WTC11 (cell line): ENCODE measurements around the gene AGAP3. TPM values are rescaled to one million over a fixed set of nuclear protein-coding genes. Genes with fewer than 3 reads are reported as not detected.

Experiments used
- ATAC-seq: fragments of 200-7000 bp; cut with Tn5 transposase; 2 replicates; pipeline ENCODE4 v1.10.0; 2021; ENCODE audit warnings: mild to moderate bottlenecking, moderate library complexity
- CTCF ChIA-PET: fragments of 300-600 bp; sonication (Branson Sonifier 250); formaldehyde crosslinking; loops from one replicate; lab custom pipeline; 2021; ENCODE audit warnings: antibody characterized with exemption; lab: Charles Lee
- POLR2A ChIA-PET: fragments of 350-600 bp; sonication (Branson Sonifier 250); formaldehyde crosslinking; loops from one replicate; lab custom pipeline; 2021; ENCODE audit warnings: antibody characterized with exemption; lab: Charles Lee
- DNase-seq: peaks from one replicate; pipeline ENCODE4 v3.0.0; 2021; ENCODE audit warnings: low spot score
- H3K27ac Mint-ChIP-seq: 2 replicates; pipeline ENCODE4 v1.8.0; 2021; ENCODE audit warnings: mixed read lengths
- H3K27me3 Mint-ChIP-seq: 2 replicates; pipeline ENCODE4 v1.8.0; 2021; ENCODE audit warnings: low read depth, mild to moderate bottlenecking, moderate library complexity, mixed read lengths
- H3K36me3 Mint-ChIP-seq: 2 replicates; pipeline ENCODE4 v1.8.0; 2021; ENCODE audit warnings: mixed read lengths
- H3K4me1 Mint-ChIP-seq: 2 replicates; pipeline ENCODE4 v1.8.0; 2022; ENCODE audit warnings: mixed read lengths
- H3K4me3 Mint-ChIP-seq: 2 replicates; pipeline ENCODE4 v1.8.0; 2021; ENCODE audit warnings: mild to moderate bottlenecking, moderate library complexity, mixed read lengths
- H3K9me3 Mint-ChIP-seq: 2 replicates; pipeline ENCODE4 v1.8.0; 2021; ENCODE audit warnings: mixed read lengths
- ATF1 ChIP-seq: sonication (generic); formaldehyde crosslinking; IDR thresholded peaks from 2 replicates; pipeline ENCODE4 v1.8.1; 2023; ENCODE audit warnings: mild to moderate bottlenecking, moderate library complexity, missing genetic modification reagents
- CREB1 ChIP-seq: sonication (generic); formaldehyde crosslinking; IDR thresholded peaks from 2 replicates; pipeline ENCODE4 v1.8.0; 2023; ENCODE audit warnings: mild to moderate bottlenecking, missing genetic modification reagents
- ETV6 ChIP-seq: sonication (generic); formaldehyde crosslinking; IDR thresholded peaks from 2 replicates; pipeline ENCODE4 v1.8.1; 2022; ENCODE audit warnings: mild to moderate bottlenecking, missing genetic modification reagents
- FOXJ3 ChIP-seq: sonication (generic); formaldehyde crosslinking; IDR thresholded peaks from 2 replicates; pipeline ENCODE4 v1.9.0; 2021; ENCODE audit warnings: missing genetic modification reagents, mild to moderate bottlenecking, borderline replicate concordance
- GRHL2 ChIP-seq: fragments of 250-450 bp; sonication (Bioruptor Pico); IDR thresholded peaks from 2 replicates; pipeline ENCODE4 v1.8.0; 2022; ENCODE audit warnings: mild to moderate bottlenecking, moderate library complexity; ENCODE audit not compliant: insufficient replicate concordance, severe bottlenecking
- MYBL2 ChIP-seq: sonication (generic); formaldehyde crosslinking; IDR thresholded peaks from 2 replicates; pipeline ENCODE4 v1.8.1; 2023; ENCODE audit warnings: mild to moderate bottlenecking, moderate library complexity, missing genetic modification reagents
- SOX15 ChIP-seq: fragments of 250-450 bp; sonication (Bioruptor Pico); IDR thresholded peaks from 2 replicates; pipeline ENCODE4 v1.9.0; 2021; ENCODE audit warnings: mild to moderate bottlenecking
- ZNF423 ChIP-seq: fragments of 250-450 bp; sonication (Bioruptor Pico); IDR thresholded peaks from 2 replicates; pipeline ENCODE4 v2.1.2; 2022; ENCODE audit warnings: mild to moderate bottlenecking, moderate library complexity
- total RNA-seq: library from RNA; stranded (reverse); gene quantifications from 3 replicates; pipeline ENCODE4 v1.2.3, GENCODE V29; 2021
- TF ChIP-seq, protein P1 (sequence below): fragments of 250-450 bp; sonication (Bioruptor Pico); IDR thresholded peaks from 2 replicates; pipeline ENCODE4 v1.9.0; 2021; ENCODE audit warnings: mild to moderate bottlenecking, borderline replicate concordance
- TF ChIP-seq, protein P2 (sequence below): sonication (generic); formaldehyde crosslinking; IDR thresholded peaks from 2 replicates; pipeline ENCODE4 v1.8.0; 2023; ENCODE audit warnings: missing genetic modification reagents, mild to moderate bottlenecking, borderline replicate concordance
- TF ChIP-seq, protein P3 (sequence below): sonication (generic); formaldehyde crosslinking; IDR thresholded peaks from 2 replicates; pipeline ENCODE4 v1.8.1; 2023; ENCODE audit warnings: mild to moderate bottlenecking, moderate library complexity, missing genetic modification reagents
- TF ChIP-seq, protein P4 (sequence below): sonication (generic); formaldehyde crosslinking; IDR thresholded peaks from 2 replicates; pipeline ENCODE4 v1.8.1; 2022; ENCODE audit warnings: low read depth, mild to moderate bottlenecking, moderate library complexity, missing genetic modification reagents, borderline replicate concordance
- TF ChIP-seq, protein P5 (sequence below): fragments of 250-450 bp; sonication (Bioruptor Pico); IDR thresholded peaks from 2 replicates; pipeline ENCODE4 v1.8.0; 2021; ENCODE audit warnings: mild to moderate bottlenecking

AGAP3 gene
- total RNA-seq, 1 experiment from 2014 or later, result 163 TPM

DNA sequence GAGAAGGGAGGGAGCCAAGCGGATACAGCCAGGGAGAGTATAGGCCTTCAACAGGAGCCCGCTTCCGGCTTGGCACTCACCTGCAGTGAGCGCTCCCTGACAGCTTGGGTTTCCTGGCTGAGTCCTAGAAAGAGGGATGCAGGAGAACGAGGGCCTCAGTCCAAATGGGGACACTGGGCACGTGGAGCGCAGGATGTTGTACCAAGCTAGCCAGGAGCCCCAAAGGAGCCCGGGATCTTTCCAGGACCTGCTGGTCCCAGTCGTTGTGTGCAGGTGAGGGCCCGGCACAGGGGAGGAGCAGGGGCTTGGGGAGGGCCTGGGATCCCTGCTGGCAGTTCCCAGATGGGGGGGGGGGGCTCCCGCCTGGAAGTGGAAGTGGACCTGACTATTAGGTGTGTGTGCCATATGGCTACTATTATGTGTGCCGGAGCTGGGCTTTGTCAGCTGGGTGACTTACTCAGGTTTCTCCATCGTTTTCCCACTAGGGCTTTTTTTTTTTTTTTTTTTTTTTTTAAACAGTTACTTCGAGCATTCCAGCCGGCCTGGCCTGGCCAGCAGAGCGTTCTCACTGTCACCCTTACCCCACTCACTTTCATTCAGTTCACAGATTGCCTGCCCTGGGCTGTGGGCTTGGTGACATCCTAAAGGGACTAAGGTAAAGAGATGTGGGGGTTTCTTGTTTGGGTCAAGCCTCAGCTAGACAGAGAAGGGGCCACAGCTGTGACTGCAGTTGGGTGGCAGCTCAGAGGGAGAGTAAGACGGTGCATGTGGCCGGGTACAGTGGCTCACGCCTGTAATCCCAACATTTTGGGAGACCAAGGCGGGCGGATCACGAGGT is 3.8 kb downstream of the AGAP3 start (continued):
- TF ChIP-seq, protein P1, sequence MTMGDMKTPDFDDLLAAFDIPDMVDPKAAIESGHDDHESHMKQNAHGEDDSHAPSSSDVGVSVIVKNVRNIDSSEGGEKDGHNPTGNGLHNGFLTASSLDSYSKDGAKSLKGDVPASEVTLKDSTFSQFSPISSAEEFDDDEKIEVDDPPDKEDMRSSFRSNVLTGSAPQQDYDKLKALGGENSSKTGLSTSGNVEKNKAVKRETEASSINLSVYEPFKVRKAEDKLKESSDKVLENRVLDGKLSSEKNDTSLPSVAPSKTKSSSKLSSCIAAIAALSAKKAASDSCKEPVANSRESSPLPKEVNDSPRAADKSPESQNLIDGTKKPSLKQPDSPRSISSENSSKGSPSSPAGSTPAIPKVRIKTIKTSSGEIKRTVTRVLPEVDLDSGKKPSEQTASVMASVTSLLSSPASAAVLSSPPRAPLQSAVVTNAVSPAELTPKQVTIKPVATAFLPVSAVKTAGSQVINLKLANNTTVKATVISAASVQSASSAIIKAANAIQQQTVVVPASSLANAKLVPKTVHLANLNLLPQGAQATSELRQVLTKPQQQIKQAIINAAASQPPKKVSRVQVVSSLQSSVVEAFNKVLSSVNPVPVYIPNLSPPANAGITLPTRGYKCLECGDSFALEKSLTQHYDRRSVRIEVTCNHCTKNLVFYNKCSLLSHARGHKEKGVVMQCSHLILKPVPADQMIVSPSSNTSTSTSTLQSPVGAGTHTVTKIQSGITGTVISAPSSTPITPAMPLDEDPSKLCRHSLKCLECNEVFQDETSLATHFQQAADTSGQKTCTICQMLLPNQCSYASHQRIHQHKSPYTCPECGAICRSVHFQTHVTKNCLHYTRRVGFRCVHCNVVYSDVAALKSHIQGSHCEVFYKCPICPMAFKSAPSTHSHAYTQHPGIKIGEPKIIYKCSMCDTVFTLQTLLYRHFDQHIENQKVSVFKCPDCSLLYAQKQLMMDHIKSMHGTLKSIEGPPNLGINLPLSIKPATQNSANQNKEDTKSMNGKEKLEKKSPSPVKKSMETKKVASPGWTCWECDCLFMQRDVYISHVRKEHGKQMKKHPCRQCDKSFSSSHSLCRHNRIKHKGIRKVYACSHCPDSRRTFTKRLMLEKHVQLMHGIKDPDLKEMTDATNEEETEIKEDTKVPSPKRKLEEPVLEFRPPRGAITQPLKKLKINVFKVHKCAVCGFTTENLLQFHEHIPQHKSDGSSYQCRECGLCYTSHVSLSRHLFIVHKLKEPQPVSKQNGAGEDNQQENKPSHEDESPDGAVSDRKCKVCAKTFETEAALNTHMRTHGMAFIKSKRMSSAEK (CRISPR knock-in tag), result no peak
- TF ChIP-seq ZNF423 (CRISPR knock-in tag) (no peak), GRHL2 (CRISPR knock-in tag) (no peak), SOX15 (CRISPR knock-in tag) (no peak), ATF1 (no peak)
- TF ChIP-seq, protein P2, sequence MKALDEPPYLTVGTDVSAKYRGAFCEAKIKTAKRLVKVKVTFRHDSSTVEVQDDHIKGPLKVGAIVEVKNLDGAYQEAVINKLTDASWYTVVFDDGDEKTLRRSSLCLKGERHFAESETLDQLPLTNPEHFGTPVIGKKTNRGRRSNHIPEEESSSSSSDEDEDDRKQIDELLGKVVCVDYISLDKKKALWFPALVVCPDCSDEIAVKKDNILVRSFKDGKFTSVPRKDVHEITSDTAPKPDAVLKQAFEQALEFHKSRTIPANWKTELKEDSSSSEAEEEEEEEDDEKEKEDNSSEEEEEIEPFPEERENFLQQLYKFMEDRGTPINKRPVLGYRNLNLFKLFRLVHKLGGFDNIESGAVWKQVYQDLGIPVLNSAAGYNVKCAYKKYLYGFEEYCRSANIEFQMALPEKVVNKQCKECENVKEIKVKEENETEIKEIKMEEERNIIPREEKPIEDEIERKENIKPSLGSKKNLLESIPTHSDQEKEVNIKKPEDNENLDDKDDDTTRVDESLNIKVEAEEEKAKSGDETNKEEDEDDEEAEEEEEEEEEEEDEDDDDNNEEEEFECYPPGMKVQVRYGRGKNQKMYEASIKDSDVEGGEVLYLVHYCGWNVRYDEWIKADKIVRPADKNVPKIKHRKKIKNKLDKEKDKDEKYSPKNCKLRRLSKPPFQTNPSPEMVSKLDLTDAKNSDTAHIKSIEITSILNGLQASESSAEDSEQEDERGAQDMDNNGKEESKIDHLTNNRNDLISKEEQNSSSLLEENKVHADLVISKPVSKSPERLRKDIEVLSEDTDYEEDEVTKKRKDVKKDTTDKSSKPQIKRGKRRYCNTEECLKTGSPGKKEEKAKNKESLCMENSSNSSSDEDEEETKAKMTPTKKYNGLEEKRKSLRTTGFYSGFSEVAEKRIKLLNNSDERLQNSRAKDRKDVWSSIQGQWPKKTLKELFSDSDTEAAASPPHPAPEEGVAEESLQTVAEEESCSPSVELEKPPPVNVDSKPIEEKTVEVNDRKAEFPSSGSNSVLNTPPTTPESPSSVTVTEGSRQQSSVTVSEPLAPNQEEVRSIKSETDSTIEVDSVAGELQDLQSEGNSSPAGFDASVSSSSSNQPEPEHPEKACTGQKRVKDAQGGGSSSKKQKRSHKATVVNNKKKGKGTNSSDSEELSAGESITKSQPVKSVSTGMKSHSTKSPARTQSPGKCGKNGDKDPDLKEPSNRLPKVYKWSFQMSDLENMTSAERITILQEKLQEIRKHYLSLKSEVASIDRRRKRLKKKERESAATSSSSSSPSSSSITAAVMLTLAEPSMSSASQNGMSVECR (CRISPR knock-in tag), result no peak
- TF ChIP-seq, protein P3, sequence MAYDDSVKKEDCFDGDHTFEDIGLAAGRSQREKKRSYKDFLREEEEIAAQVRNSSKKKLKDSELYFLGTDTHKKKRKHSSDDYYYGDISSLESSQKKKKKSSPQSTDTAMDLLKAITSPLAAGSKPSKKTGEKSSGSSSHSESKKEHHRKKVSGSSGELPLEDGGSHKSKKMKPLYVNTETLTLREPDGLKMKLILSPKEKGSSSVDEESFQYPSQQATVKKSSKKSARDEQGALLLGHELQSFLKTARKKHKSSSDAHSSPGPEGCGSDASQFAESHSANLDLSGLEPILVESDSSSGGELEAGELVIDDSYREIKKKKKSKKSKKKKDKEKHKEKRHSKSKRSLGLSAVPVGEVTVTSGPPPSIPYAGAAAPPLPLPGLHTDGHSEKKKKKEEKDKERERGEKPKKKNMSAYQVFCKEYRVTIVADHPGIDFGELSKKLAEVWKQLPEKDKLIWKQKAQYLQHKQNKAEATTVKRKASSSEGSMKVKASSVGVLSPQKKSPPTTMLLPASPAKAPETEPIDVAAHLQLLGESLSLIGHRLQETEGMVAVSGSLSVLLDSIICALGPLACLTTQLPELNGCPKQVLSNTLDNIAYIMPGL (CRISPR knock-in tag), result no peak

DNA sequence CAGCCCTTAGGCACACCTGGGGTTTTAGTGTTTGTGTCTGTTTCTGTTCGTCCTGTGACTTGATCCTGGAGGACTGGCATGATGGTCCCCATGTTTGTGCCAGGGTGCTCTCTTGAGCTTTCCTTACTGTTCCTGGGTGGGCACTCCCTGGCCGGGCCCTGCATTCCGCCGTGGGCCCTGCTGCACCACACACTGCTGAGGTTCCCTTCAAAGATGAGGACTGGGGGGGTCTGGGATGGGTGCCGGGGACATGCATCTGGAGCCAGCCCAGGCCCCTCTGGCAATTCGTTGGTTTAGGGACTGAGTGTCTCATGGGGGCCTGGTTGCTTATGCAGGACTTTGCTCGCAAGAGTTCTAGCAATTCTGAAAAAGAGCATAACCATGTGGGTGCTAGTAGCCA is 4.7 kb downstream of the AGAP3 start:
- peaks cover 15% of the 10 kb centered on the region for H3K27me3 Mint-ChIP-seq
- ChIA-PET POLR2A (no interaction called here), CTCF (interaction anchor here (0.6 to 10.4 kb wide), 8 partner anchors 10 to 128 kb away, joined by 3 to 118 read pairs (median 4); partner anchors contain the start of gene FASTK)
- H3K36me3 Mint-ChIP-seq, result peaks cover 10% of the 10 kb centered on the region
- DNase-seq (no peak), ATAC-seq (no peak)
- TF ChIP-seq ETV6 (no peak), CREB1 (CRISPR knock-in tag) (no peak), FOXJ3 (CRISPR knock-in tag) (no peak), MYBL2 (CRISPR knock-in tag) (no peak)
- TF ChIP-seq, protein P4, sequence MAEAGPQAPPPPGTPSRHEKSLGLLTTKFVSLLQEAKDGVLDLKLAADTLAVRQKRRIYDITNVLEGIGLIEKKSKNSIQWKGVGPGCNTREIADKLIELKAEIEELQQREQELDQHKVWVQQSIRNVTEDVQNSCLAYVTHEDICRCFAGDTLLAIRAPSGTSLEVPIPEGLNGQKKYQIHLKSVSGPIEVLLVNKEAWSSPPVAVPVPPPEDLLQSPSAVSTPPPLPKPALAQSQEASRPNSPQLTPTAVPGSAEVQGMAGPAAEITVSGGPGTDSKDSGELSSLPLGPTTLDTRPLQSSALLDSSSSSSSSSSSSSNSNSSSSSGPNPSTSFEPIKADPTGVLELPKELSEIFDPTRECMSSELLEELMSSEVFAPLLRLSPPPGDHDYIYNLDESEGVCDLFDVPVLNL (CRISPR knock-in tag), result no peak
- TF ChIP-seq, protein P3 (CRISPR knock-in tag), result no peak
- TF ChIP-seq, protein P5, sequence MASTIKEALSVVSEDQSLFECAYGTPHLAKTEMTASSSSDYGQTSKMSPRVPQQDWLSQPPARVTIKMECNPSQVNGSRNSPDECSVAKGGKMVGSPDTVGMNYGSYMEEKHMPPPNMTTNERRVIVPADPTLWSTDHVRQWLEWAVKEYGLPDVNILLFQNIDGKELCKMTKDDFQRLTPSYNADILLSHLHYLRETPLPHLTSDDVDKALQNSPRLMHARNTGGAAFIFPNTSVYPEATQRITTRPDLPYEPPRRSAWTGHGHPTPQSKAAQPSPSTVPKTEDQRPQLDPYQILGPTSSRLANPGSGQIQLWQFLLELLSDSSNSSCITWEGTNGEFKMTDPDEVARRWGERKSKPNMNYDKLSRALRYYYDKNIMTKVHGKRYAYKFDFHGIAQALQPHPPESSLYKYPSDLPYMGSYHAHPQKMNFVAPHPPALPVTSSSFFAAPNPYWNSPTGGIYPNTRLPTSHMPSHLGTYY (CRISPR knock-in tag), result no peak
- H3K4me1 Mint-ChIP-seq, result peaks cover 41% of the 10 kb centered on the region
- H3K27ac Mint-ChIP-seq, result no peak overlapping the region
- no peaks in the 10 kb centered on the region for H3K9me3 Mint-ChIP-seq
- H3K4me3 Mint-ChIP-seq, result no peak overlapping the region
